ENCODE results near the gene ZNF500. TPM values are rescaled to one million over a fixed set of nuclear protein-coding genes. Genes with fewer than 3 reads are reported as not detected.

Gene ZNF500
- total and polyA plus RNA-seq, 2 of the 4 experiments (the other 2 are of a cell fraction): 4.5 to 5.9 TPM

DNA sequence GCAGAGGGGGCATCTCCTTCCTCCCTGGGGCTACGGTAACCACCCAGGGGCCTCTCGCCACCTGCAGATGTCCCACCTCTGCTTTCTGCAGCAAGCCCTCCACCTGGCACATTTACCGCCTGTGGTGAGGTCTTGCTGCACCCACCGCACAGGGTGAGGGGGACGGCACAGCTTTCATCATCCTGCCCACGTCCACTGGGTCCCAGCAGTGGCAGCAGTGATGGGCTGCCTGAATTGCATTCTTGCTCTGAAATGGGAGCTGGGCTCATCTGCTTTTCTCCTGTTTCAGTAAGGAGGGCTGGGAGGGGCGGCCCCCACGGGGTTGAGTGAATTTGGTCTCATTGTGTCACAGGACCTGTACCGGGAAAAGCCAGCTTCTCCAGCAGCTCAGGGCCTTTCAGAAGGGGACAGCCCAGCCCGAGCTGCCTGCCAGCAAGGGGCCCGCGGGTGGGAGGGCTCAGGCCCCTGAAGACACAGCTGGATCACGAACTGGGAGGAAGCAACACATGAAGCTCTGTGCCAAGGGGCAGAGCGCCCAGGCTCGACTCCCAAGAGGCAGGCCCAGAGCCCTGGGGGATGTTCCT, 19.9 kb downstream of the ZNF500 start:
- no peak overlapping the region for H3K4me3 ChIP-seq (ENCODE audit: insufficient read depth, low read depth, low read length)
- ChIA-PET CTCF (no interaction called here), POLR2A (ENCODE audit: unreplicated experiment) (no interaction called here)
- no peaks in the 10 kb centered on the region for H3K4me1 ChIP-seq (ENCODE audit: control insufficient read depth, insufficient read depth, low read length)
- dilution Hi-C loops (cut with HindIII; ENCODE audit: low sequenced_read_pairs, unreplicated experiment) (no loop called here), in situ Hi-C loops (cut with MboI; ENCODE audit: low sequenced_read_pairs) (no loop called here), intact Hi-C loops (cut with micrococcal nuclease) (no loop called here)
- no peak overlapping the region for H3K27ac ChIP-seq (ENCODE audit: insufficient read depth, low read length)
- no peak overlapping the region for H3K14ac ChIP-seq (replicated peaks; ENCODE audit: low read depth, low read length)
- no peak overlapping the region for H2BK120ac ChIP-seq (ENCODE audit: low read depth, low read length)
- no peaks in the 10 kb centered on the region for H4K20me1 ChIP-seq (ENCODE audit: insufficient read depth, low read length)
- TF ChIP-seq SMC3 (IDR thresholded peaks at IDR 0.05; ENCODE audit: low read depth, low read length) (no peak), MAFK (IDR thresholded peaks at IDR 0.05; ENCODE audit: low read depth, low read length) (no peak), BHLHE40 (IDR thresholded peaks at IDR 0.05; ENCODE audit: low read depth, low read length) (no peak), USF2 (IDR thresholded peaks at IDR 0.05; ENCODE audit: low read depth, low read length) (no peak), RAD21 (IDR thresholded peaks at IDR 0.05; ENCODE audit: low read length) (no peak), CEBPB (IDR thresholded peaks at IDR 0.05; ENCODE audit: low read depth, low read length) (no peak), MAZ (IDR thresholded peaks at IDR 0.05; ENCODE audit: borderline replicate concordance, low read depth, low read length) (no peak), NFE2L2 (IDR thresholded peaks at IDR 0.05; ENCODE audit: low read depth, low read length) (no peak), MXI1 (IDR thresholded peaks at IDR 0.05; ENCODE audit: borderline replicate concordance, low read depth, low read length) (no peak), POLR2A (IDR thresholded peaks at IDR 0.05; ENCODE audit: low read depth, low read length) (no peak), RFX5 (IDR thresholded peaks at IDR 0.05; ENCODE audit: low read depth, low read length) (no peak), RCOR1 (IDR thresholded peaks at IDR 0.05; ENCODE audit: insufficient replicate concordance, low read length) (no peak), FOS (IDR thresholded peaks at IDR 0.05; ENCODE audit: low read depth, low read length) (no peak), CHD1 (IDR thresholded peaks at IDR 0.05; ENCODE audit: low read depth, low read length) (no peak)
- TF ChIP-seq, protein P1, sequence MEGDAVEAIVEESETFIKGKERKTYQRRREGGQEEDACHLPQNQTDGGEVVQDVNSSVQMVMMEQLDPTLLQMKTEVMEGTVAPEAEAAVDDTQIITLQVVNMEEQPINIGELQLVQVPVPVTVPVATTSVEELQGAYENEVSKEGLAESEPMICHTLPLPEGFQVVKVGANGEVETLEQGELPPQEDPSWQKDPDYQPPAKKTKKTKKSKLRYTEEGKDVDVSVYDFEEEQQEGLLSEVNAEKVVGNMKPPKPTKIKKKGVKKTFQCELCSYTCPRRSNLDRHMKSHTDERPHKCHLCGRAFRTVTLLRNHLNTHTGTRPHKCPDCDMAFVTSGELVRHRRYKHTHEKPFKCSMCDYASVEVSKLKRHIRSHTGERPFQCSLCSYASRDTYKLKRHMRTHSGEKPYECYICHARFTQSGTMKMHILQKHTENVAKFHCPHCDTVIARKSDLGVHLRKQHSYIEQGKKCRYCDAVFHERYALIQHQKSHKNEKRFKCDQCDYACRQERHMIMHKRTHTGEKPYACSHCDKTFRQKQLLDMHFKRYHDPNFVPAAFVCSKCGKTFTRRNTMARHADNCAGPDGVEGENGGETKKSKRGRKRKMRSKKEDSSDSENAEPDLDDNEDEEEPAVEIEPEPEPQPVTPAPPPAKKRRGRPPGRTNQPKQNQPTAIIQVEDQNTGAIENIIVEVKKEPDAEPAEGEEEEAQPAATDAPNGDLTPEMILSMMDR (conservative IDR thresholded peaks at IDR 0.05; ENCODE audit: low read depth, low read length): no peak
- TF ChIP-seq, protein P2, sequence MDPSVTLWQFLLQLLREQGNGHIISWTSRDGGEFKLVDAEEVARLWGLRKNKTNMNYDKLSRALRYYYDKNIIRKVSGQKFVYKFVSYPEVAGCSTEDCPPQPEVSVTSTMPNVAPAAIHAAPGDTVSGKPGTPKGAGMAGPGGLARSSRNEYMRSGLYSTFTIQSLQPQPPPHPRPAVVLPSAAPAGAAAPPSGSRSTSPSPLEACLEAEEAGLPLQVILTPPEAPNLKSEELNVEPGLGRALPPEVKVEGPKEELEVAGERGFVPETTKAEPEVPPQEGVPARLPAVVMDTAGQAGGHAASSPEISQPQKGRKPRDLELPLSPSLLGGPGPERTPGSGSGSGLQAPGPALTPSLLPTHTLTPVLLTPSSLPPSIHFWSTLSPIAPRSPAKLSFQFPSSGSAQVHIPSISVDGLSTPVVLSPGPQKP (IDR thresholded peaks at IDR 0.05; ENCODE audit: borderline replicate concordance, low read depth, low read length): no peak
- no peak for ATAC-seq (ENCODE audit: low read depth)
- H3K79me1 ChIP-seq (ENCODE audit: low read depth in 1 of 2, low read length in 2 of 2): 0 out of 4 replicates have a peak, but pooled peaks cover 0 to 4% of the 10 kb centered on the region in 2 experiments
- H3K4me2 ChIP-seq (ENCODE audit: low read depth, low read length): no peak overlapping the region
- BruUV-seq (replicated peaks): no TSS peak
- no peak overlapping the region for H2BK20ac ChIP-seq (ENCODE audit: low read depth, low read length)
- H2BK5ac ChIP-seq (ENCODE audit: low read depth, low read length, poor library complexity, severe bottlenecking): no peak overlapping the region
- H3K27me3 ChIP-seq (ENCODE audit: control insufficient read depth, insufficient read depth, low read length): no peaks in the 10 kb centered on the region
- H3K18ac ChIP-seq (ENCODE audit: low read depth, low read length): no peak overlapping the region
- DNase-seq: no peak
- H3K9ac ChIP-seq (ENCODE audit: low read depth, low read length): no peak overlapping the region
- H4K8ac ChIP-seq (ENCODE audit: low read depth in 2 of 2, low read length in 2 of 2): no peak overlapping the region
- H3K36me3 ChIP-seq (ENCODE audit: control insufficient read depth, insufficient read depth, low read length): peaks cover 17% of the 10 kb centered on the region
- H2AK5ac ChIP-seq (ENCODE audit: low read depth, low read length): no peak overlapping the region
- H2AFZ ChIP-seq (replicated peaks; ENCODE audit: low read length, poor library complexity): peak overlapping the region; percentile 51
- no peaks in the 10 kb centered on the region for H3K9me3 ChIP-seq (ENCODE audit: control insufficient read depth, insufficient read depth, low read length)
- H2AK9ac ChIP-seq (replicated peaks; ENCODE audit: low read depth, low read length, poor library complexity): peak overlapping the region; percentile 5
- WGBS, 2 experiments (ENCODE audit: extremely low coverage in 2 of 2, insufficient read length in 1 of 2): 44% methylated on average over 8 of the region's 15 CpGs; no CpG with 5 or more reads in 1 of the 2 experiments
- H3K23ac ChIP-seq (ENCODE audit: low read depth, low read length): no peak overlapping the region
- no peak overlapping the region for H3K4ac ChIP-seq (ENCODE audit: low read depth, low read length)
- H2BK15ac ChIP-seq (ENCODE audit: low read depth, low read length): no peak overlapping the region
- no peak overlapping the region for H3K56ac ChIP-seq (ENCODE audit: extremely low read depth, insufficient read depth, low read length)
- no peak overlapping the region for H4K91ac ChIP-seq (ENCODE audit: insufficient read depth, low read depth, low read length)
- no peaks in the 10 kb centered on the region for H3K9me1 ChIP-seq (ENCODE audit: insufficient read depth, low read length)
- no peak overlapping the region for H4K5ac ChIP-seq (ENCODE audit: low read depth, low read length)
